Mammary microvascular endothelial cell (primary cell): ENCODE data around the gene ZNF24. TPM values are rescaled to one million over a fixed set of nuclear protein-coding genes. Genes with fewer than 3 reads are reported as not detected.

Experiments
- total RNA-seq: library from RNA; depleted of rRNA; stranded (reverse); fragments of >200 nt; gene quantifications from 2 replicates; pipeline ENCODE4 v1.2.3, GENCODE V29; 2015

Gene ZNF24
- total RNA-seq, result 18.8 and 19.7 TPM in 2 replicates

DNA sequence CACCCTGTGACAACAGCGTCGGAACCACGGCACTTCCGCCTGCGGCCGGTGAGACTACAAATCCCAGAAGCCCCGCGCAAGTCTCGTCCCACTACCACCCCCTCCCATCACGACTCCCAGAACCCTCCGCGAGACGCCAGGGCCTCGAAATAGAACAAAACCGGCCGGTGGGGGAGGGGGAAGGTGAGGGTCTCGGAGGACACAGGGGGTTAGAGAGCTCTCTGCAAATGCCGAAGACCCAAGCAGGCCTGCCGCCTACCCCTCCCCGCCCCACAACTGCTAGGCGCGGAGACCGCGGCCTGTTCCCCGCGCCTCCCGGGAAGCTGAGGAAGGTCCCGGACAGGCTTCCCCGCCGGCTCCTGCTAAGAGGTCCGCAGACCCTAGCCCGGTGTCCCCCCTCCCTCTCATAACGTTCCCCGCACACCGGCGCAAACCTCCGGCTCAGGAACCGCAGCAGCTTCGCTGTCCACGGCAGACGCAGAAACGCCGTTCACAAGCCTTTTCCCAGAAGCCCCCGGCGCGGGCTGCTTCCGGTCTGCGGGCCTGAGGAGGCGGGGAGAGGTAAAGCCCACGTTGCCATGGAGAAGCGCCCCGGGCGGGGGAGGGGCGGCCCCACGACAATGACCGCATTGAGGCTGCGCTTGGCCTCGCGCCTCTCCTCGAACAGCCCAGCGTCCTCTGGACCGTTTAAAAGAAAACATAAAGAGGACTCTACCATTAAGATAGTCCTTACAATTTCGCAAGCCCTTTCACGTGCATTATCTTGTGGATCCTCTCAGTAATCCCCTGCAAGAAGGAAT lies at the start of gene ZNF24:
ZNF24 (minus strand) TSS at position 485 of the 800 bp plus-strand sequence. CDS start 3,770 bp downstream, outside the sequence.

DNA sequence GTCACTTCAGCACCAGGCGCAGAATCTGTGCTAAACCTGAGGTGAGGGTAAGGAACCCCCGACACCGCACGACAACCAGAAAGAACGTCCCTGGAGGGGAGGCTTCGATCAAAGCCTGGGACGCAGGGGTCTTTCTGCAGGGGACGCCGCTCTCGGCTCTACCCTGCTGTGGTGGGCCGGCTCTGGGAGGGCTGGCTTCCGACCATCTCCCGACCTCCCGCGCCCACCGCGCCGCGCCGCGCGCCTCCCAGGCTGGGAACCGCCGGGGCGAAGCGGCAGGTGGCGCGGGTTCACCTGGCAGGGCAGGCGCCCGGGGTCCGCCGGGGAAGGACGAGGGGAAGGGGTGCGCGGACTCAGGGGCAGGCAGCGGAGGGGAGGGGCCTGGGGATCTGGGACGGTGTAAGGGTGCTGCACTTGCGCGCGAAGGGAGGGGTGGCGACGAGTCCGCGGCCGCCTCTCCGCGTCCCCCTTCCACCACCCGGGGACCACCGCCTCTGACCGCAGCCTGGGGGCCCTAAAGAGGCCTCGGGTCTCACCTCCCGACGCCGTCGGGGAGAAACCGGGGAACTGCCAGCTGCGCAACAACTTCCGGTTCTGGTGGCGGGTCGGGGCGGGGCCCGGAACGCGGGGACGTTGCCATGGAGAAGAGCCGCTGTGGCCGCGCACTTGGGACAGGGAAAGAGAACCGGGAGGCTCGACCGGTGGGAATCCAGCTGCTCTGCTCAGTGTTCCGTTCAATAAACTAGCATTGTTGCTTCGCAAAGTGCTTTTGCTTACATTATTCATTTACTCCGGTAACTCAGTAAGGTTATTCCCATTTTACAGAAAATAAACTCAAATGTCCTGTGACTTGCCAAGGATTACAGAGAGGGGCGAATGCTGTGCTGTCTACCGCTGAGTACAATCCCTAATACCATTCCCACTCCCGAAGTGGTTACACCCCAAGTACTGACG lies 32.8 kb upstream of the ZNF24 start, which contains the start of gene ZNF396:
ZNF396 (minus strand) TSS at position 596 of the 954 bp plus-strand sequence. CDS start 3,045 bp downstream, outside the sequence.

DNA sequence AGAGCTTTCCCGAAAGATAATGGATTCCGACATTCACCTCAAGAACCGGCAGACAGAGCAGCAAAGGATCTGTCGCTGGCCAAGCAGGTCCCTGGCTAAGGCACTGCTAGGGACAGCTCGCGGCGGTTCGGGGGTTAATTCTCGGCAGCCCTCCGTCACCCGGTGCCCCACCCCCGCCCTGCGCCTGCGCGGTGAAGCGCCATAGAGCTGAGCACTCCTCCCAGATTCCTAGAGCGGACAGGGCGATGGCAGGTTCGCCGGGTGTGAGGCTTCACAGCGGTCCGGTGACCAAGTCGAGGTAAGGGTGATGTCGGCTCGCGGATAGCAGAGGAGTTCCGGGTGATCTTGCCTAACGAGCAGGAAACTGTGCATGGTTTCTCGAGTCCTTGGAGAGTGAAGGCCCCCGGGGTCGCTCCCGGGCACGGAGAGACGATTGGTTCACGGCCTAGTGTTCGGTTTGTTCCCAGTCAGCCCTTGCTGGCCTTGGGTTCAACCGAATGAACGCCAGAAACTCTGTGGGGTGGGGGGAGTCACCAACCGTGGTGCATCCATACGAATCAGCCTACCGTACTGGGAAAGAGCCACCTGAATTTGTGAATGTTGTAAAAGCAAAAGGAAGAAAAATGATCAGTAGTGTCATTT lies 54.0 kb downstream of the ZNF24 start, which contains the start of gene ZSCAN30:
ZSCAN30 (minus strand) TSS at position 136 of the 642 bp plus-strand sequence. CDS start 25,877 bp downstream, outside the sequence.

Other genes starting within 250 kb of the ZNF24 start
- 1.6 and 2.3 TPM in 2 replicates for gene ZNF397, start 103.4 kb downstream of the ZNF24 start, total RNA-seq
- gene ZSCAN30, start 54.2 kb downstream of the ZNF24 start, total RNA-seq, result 14.9 and 15.8 TPM in 2 replicates
- 0.67 TPM in 1 of 2 replicates, not detected in the other for gene ZNF396, start 32.9 kb upstream of the ZNF24 start, total RNA-seq
- gene INO80C, start 153.5 kb upstream of the ZNF24 start, total RNA-seq, result 13.8 and 14.9 TPM in 2 replicates
- 101 TPM in 2 replicates for gene GALNT1, start 237.3 kb upstream of the ZNF24 start, total RNA-seq